Skin epidermis (tissue), 12 donors: ENCODE measurements around the gene ZSWIM5.
"Not testable (repeated sequence)": the region's sequence is repeated elsewhere in the genome, so short reads cannot be mapped to it uniquely, and the experiment has no call there.

ENCODE experiments used
- H3K27ac ChIP-seq, 21 experiments: fragments of 200-600 bp; sonication (generic) in 11 of 21; one replicate each; pipeline ENCODE4 v1.5.0; 2020; ENCODE audit warnings: mild to moderate bottlenecking in 3 of 21, inconsistent platforms in 2 of 21, moderate library complexity in 2 of 21
- H3K4me3 ChIP-seq, 7 experiments: fragments of 200-600 bp; sonication (generic) in 2 of 7; one replicate each; pipeline ENCODE4 v1.5.0; 2020; ENCODE audit warnings: inconsistent platforms in 2 of 7, mild to moderate bottlenecking in 2 of 7, moderate library complexity in 1 of 7

Gene ZSWIM5

DNA sequence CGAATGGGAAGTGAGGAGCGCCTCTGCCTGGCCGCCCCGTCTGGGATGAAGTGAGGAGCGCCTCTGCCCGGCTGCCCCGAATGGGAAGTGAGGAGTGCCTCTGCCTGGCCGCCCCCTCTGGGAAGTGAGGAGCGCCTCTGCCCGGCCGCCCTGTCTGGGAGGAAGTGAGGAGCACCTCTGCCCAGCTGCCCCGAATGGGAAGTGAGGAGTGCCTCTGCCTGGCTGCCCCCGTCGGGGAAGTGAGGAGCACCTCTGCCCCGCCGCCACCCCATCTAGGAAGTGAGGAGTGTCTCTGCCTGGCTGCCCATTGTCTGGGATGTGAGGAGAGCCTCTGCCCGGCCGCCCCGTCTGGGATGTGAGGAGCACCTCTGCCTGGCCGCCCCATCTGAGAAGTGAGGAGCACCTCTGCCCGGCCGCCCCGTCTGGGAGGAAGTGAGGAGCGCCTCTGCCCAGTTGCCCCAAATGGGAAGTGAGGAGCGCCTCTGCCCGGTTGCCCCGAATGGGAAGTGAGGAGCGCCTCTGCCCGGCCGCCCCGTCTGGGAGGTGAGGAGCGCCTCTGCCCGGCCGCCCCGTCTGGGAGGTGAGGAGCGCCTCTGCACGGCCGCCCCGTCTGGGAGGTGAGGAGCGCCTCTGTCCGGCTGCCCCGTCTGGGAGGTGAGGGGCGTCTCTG lies 100.8 kb downstream of the ZSWIM5 start:
- not testable (repeated sequence) for H3K4me3 ChIP-seq

DNA sequence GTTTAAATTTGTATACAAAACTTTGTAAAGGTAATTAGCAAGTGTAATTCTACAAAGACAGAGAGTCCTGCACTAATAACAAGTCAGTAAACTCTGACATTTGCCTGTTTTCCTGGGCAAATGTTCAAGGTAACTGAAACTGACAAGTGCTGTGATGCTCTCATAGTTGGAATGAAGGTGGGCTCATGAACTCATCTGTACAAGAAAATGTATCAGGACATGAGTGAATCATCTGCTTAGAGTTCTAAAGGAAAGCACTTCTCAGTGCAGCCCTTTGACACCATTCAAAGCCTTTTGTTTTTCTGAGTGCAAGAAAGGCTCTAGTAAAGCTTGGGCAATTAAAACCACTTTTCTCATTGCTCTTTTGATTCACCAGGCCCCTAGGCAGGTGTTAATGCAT lies 102.9 kb downstream of the ZSWIM5 start:
- no peak overlapping the region for H3K27ac ChIP-seq
- H3K4me3 ChIP-seq = no peak overlapping the region

More for the DNA sequence above, 100.8 kb downstream of the ZSWIM5 start:
- not testable (repeated sequence) for H3K27ac ChIP-seq

DNA sequence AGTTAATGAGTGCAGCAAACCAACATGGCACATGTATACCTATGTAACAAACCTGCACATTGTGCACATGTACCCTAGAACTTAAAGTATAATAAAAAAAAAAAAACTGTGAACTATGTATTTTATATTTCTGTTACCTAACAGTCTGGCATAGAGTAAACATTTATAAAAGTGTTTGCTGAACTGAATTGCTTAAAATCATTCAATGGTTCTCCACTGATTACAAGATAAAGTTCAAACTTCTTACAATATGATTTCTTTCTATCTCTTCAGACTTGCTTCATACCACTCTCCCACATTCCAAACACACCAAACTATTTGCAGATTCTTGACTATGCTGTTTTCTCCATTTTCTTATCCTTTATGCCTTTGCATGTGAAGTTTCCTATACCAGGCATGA lies 104.5 kb downstream of the ZSWIM5 start:
- Histone ChIP-seq H3K27ac (no peak overlapping the region), H3K4me3 (no peak overlapping the region)

DNA sequence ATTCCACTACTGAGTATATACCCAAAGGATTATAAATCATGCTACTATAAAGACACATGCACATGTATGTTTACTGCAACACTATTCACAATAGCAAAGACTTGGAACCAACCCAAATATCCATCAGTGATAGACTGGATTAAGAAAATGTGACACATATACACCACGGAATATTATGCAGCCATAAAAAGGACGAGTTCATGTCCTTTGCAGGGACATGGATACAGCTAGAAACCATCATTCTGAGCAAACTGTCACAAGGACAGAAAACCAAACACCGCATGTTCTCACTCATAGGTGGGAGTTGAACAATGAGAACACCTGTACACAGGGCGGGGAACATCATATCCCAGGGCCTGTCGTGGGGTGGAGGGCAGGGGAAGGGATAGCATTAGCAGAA lies 104.9 kb downstream of the ZSWIM5 start:
- H3K27ac ChIP-seq = not testable (repeated sequence)

DNA sequence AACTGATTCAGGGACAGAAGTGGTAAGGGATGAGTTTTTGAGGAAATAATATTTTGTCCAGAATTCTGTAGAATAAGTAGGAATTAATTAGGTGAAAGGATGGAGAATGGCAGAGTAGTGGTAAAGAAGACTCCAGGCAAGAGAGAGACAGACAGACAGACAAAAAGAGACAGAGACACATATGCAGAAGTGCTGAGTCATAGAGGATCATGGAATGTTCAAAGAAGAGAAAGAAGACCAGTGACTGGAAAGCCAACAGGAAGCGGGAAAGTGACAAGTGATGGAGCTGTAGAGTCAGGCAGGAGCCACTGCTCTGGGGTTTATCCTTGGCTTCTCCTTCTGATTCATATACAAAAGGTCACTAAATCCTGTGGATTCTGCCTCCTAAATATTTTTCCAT lies 108.5 kb downstream of the ZSWIM5 start:
- Histone ChIP-seq H3K27ac (no peak overlapping the region), H3K4me3 (no peak overlapping the region)

More for the DNA sequence above, 104.9 kb downstream of the ZSWIM5 start:
- not testable (repeated sequence) for H3K4me3 ChIP-seq

DNA sequence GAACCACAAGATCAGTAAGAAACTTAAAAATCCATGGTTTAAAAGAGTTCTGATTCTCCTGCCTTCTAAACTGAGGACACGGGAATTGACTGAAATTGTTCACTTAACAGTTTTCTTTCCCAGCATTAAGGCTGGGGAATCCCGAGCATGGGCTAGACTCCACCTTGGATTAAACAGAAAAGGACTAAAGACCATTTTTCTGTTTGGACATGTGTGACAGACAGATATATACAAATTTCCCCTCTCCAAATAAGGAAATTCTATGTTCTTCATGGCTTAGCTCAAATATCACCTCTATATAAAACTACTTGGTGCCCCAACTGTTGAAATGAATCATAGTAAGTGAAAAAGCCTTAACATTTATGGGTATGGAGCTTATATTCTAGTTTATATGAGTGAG lies 109.3 kb downstream of the ZSWIM5 start:
- Histone ChIP-seq H3K4me3 (no peak overlapping the region), H3K27ac (no peak overlapping the region)

DNA sequence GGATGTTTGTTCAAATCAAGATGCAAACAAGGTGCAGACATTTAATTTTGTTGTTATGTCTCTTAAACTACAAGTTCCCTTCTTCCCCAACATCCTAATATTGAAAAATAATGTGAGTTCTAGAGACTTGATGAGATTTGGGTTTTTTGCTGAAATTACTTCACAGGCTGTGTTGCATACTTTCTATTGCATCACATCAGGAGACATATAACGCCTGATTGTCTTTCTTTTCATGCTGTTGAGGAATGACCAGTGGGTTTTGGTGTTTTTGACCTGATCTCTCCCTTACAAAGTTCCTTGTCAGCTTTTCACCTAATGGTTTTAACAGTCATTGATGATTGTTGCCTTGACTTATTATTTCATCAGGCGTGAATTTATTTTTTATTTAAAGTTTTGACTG lies 111.0 kb downstream of the ZSWIM5 start:
- no peak overlapping the region for H3K27ac ChIP-seq
- no peak overlapping the region for H3K4me3 ChIP-seq

DNA sequence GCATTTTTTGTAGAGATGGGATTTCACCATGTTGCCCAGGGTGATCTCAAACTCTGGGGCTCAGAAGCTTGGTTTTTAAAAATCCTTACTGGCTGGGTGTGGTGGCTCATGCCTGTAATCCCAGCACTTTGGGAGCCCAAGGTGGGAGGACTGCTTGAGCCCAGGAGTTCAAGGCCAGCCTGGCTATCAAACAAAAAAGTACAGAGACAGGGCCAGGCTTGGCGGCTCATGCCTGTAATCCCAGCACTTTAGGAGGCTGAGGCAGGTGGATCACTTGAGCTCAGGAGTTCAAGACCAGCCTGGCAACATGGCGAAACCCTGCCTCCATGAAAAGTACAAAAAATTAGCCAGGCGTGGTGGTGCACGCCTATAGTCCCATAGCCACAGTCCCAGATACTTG lies 112.0 kb downstream of the ZSWIM5 start:
- not testable (repeated sequence) for H3K4me3 ChIP-seq, H3K27ac ChIP-seq

DNA sequence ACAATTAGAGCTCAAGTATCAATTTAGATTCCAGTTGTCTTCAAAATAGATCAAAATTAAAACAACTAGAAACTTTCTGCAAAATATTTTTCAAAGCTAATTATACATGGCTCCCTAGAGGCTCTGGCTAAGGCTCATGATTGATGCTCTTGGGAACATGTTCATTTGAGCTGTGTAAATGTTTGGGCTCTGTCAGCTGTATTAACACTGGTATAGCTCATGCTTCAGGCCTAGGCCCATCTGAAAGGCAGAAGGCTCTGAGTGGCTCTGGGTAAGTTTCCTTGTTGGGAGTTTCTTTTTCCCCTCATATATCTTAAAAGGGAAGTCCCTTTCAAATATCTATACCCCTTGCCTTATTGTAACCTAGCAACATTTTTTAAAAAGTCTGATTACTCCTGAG lies 113.1 kb downstream of the ZSWIM5 start:
- Histone ChIP-seq H3K27ac (no peak overlapping the region), H3K4me3 (no peak overlapping the region)

DNA sequence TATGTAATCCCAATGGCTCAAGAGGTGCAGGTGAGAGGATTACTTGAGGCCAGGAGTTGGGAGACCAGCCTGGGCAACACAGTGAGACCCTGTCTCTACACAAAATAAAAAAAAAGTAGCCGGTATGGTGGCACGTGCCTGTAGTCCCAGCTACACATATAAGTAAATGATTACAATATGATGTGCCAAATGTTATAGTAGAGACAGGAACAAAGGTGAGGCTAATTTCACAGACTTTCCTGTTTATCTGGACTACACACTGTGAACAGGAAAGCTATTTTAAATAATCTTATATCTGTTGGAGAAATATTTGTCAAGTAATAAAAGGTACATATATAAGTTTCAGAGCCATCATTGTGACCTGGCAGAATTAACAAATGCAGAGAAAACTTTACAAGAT lies 116.7 kb downstream of the ZSWIM5 start:
- no peak overlapping the region for H3K27ac ChIP-seq
- no peak overlapping the region for H3K4me3 ChIP-seq

DNA sequence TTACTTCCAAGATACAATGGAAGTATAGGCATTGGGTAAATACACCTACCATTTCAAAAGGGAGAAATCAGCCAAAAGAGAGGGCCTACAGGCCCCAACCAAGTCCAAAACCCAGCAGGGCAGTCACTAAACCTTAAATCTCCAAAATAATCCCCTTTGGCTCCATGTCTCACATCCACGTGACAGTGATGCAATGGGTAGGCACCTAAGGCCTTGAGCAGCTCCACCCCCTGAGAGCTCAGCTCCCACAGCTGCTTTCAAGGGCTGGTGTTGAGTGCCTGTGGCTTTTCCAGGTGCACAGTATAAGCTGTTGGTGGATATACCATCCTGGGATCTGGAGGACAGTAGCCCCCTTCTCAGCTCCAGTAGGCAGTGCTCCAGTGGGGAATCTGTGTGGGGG lies 121.8 kb downstream of the ZSWIM5 start:
- Histone ChIP-seq H3K4me3 (no peak overlapping the region), H3K27ac (no peak overlapping the region)

DNA sequence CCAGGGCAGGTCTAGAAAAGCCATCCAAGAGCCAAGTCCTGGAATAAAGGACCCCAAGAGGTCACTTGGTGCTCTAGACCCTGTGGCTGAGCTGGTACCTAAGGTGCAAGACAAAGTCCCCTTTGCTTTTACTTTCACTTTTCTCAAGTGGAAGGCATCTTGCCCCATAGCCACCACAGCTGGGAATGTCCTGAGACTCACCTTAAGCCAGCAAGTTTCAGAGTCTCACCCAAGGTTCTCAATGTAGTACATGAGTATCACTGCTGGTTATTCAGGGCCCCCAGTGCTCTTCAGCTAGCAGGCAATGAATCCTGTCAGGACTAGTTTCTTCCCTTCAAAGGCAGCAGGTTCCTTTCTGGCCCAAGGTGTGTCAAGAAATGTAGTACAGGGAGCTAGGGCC lies 126.9 kb downstream of the ZSWIM5 start:
- Histone ChIP-seq H3K27ac (no peak overlapping the region), H3K4me3 (no peak overlapping the region)

DNA sequence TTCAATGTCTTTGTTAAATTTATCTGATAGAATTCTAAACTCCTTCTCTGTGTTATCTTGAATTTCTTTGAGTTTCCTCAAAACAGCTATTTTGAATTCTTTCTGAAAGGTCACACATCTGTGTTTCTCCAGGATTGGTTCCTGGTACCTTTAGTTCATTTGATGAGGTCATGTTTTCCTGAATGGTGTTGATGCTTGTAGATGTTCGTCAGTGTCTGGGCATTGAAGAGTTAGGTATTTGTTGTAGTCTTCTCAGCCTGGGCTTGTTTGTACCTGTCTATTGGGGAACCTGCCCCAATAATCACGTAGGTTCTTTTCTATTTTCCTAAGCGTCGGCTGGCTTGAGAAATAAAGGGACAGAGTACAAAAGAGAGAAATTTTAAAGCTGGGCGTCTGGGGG lies 129.4 kb downstream of the ZSWIM5 start:
- not testable (repeated sequence) for H3K4me3 ChIP-seq, H3K27ac ChIP-seq

DNA sequence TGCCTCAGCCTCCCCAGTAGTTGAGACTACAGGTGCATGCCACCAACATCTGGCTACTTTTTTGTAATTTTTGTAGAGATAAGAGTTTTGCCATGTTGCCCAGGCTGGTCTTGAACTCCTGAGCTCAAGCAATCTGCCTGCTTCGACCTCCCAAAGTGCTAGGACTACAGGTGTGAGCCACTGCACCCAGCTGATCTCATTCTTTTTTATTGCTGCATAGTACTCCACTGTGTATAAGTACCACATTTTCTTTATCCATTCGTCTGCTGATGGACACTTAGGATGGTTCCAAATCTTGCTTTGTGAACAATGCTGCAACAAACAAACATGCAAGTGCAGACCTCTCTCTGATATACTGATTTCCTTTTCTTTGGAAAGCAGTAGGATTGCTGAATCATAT lies 134.8 kb downstream of the ZSWIM5 start:
- no peak overlapping the region for H3K27ac ChIP-seq
- no peak overlapping the region for H3K4me3 ChIP-seq

DNA sequence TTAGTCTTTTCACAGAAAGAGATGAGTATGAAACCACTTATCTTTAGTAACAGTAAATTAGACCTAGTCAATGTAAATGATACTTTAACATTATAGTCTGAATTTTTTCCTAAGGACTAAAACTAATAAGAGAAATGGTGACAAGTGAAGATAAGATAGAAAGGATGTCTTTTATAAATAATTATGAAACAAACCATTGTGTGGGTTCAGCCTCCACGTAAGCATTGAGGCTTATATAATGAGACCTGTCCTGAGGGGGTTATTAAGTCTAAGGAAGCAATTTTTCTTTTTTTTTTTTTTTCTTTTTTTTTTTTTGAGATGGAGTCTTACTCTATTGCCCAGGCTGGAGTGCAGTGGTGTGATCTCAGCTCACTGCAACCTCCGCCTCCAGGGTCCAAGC lies 138.6 kb downstream of the ZSWIM5 start:
- H3K4me3 ChIP-seq = no peak overlapping the region
- no peak overlapping the region for H3K27ac ChIP-seq

DNA sequence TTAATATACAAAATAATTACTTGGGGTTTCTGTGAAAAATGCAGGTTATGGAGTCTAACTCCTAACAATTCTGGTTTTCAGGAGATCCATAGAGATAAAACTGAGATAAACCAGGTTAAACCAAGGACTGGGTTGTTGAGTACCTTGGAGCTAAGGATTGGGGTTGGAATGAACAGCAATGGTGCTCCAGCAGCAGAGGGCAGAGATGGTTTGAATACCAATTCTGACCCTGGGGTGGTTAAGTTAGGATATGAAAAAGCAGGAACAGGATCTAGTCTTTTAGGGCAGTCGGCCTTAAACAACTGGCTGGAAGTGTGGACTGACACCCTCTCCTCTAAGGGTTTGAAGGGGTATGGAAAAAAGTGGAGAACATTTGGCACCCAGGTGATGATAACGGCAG lies 141.3 kb downstream of the ZSWIM5 start:
- no peak overlapping the region for H3K27ac ChIP-seq
- H3K4me3 ChIP-seq = no peak overlapping the region

DNA sequence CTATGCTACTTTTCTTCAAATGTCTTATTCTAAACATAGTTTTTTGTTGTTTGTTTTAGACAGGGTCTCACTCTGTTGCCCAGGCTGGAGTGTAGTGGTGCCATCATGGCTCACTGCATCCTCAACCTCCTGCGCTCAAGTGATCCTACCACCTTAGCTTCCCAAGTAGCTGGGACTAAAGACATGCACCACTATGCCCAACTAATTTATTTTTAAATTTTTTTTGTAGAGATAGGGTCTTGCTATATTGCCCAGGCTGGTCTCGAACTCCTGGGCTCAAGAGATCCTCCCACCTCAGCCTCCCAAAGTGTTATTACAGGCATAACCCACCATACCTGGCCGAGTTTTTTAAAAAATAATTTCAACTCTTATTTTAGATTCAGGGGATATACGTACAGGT lies 143.9 kb downstream of the ZSWIM5 start:
- not testable (repeated sequence) for H3K4me3 ChIP-seq, H3K27ac ChIP-seq

DNA sequence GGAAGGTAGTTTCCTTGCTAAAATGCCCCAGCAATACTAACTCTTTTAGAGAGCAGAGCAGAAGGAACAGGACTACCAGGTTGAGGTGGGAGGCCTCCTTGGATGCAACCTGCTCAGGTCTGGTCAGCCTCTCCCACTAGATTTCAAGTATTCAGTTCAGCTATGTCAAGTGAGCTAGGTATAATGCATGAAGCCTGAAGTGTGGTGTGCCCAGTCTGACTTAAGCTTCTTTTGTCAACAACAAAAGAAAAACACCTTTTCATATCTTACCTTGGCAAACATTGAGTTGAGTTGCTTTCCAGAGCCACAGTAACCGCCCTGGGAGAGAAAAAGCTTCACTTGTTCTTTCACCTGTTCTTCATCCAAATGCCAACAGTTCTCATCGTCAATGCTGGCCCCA lies 146.6 kb downstream of the ZSWIM5 start:
- H3K27ac ChIP-seq = no peak overlapping the region

DNA sequence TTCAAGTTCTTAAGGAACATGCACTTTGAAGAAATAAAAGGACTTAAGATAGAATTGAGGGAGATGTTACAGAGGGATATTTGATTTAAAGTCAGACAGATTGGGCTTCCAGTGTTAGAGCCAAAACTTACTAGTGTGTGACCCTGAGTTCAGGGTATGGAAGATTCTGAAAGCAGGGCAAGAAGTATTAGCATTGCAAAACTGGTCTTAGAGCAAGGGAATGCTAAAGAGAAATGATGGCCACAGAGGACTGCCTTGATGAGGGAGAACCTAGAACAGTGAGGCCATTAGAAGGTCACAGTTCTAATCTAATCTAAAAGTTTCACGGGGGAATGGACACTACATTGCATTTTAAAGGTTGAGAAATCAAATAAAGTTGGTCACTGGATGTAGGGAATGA lies 148.9 kb downstream of the ZSWIM5 start:
- no peak overlapping the region for H3K27ac ChIP-seq
- no peak overlapping the region for H3K4me3 ChIP-seq

More for the DNA sequence above, 146.6 kb downstream of the ZSWIM5 start:
- no peak overlapping the region for H3K4me3 ChIP-seq

DNA sequence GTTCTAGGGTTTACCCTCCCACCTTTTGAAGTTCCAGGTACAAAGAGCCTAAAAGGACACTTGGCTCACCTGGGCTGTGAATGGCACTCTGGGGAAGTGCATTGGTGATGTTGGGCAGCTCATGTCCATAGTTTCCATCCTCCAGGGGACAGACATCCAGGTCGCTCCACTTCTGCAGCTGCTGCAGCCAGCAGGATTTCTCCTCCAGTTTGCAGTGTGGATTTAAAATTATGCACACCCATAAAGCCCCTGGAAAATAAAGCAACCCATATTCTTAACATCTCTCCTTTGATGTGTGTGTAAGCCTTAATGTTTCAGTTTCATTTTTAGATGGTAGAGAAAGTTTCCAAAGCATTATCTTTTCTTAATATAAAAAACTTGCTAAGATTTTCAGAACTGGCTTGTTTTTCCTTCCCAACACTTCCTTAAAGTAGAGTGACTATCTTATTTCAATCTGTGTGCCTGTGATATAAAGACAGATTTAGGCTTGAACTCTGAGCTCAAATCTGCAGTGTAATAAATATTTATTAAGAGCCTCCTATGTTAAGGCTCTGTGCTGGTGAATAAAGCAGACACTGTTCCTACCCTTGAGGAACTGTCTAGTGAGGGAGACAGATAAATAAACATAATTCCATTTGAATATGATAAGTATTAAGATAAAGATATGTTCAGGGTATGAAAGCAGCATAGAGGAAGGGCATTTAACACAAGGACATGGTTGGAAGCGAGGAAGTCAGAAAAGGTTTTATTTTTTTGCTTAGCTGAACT lies 155.2 kb downstream of the ZSWIM5 start:
- Histone ChIP-seq H3K27ac (peak overlapping the region in 5 of 21 experiments; percentile 18 to 73 (median 30)), H3K4me3 (no peak overlapping the region)

DNA sequence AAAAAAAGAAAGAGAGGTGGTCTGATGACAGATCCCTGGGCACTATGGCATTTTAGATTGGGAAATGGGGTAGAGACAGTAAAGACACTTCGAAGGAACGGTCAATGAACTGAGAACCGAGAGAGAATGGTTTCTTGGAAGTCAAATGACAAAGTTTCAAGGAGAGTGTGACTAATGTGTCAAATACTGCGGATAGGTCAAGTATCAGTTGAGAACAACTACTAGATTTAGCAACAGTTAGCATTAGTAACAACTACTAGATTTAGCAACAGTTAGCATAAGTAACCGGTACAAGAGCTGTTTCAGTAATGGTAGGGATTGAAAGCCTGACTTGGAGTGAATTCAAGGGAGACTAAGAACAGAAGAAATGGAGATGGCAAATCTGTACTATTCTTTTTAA lies 159.4 kb downstream of the ZSWIM5 start:
- no peak overlapping the region for H3K27ac ChIP-seq
- H3K4me3 ChIP-seq = no peak overlapping the region

DNA sequence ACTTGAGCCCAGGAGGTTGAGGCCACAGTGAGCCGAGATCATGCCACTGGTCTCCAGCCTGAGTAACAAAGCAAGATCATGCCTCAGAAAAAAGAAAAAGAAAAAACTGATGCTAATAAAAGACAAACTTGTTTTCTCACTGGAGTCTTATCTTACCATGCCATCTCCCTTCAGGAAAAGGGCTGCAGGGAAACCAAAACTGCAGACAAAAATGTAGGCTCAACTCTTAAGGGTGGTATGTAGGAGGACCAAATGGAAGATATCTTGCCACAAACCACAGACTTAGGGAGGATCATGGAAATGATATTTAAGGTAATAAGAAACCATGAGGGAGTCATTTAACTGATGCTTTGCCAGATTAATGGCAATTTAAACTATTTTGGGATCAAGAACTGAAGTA lies 161.5 kb downstream of the ZSWIM5 start:
- Histone ChIP-seq H3K4me3 (no peak overlapping the region), H3K27ac (no peak overlapping the region)
